NOMO-1 (cell line): ENCODE measurements around the gene ZNF107.
"Not testable (repeated sequence)": the region's sequence is repeated elsewhere in the genome, so short reads cannot be mapped to it uniquely, and the experiment has no call there.

Experiments used
- DNase-seq, 2 experiments: peaks; one replicate each; lab custom pipeline; 2025; ENCODE audit not compliant: unreplicated experiment in 2 of 2; lab: John Stamatoyannopoulos, UW

The ZNF107 gene

GRCh38 chr7:64642875-64643274 is 23.1 kb upstream of the ZNF107 start:
- DNase-seq: no peak

GRCh38 chr7:64643566-64643965 is 22.4 kb upstream of the ZNF107 start:
- DNase-seq: no peak

GRCh38 chr7:64651203-64651602 is 14.7 kb upstream of the ZNF107 start:
- DNase-seq: no peak

- no peak for DNase-seq
These were observed 14.2 kb upstream of the ZNF107 start for GRCh38 chr7:64651632-64652165.

- no peak for DNase-seq
These were observed 12.1 kb upstream of the ZNF107 start for GRCh38 chr7:64653721-64654401.

- no peak for DNase-seq
These were observed 11.0 kb upstream of the ZNF107 start for GRCh38 chr7:64654796-64655548.

GRCh38 chr7:64655811-64656210 is 10.1 kb upstream of the ZNF107 start:
- no peak for DNase-seq

- DNase-seq: no peak
These were observed 9.4 kb upstream of the ZNF107 start for GRCh38 chr7:64656489-64656888.

- not testable (repeated sequence) for DNase-seq
These were observed 3.8 kb upstream of the ZNF107 start for GRCh38 chr7:64662091-64662490.

- DNase-seq: no peak
These were observed 724 bp downstream of the ZNF107 start for GRCh38 chr7:64666663-64667050.

- no peak for DNase-seq
These were observed 1.4 kb downstream of the ZNF107 start for GRCh38 chr7:64667311-64667710.

GRCh38 chr7:64672414-64672813 is 6.5 kb downstream of the ZNF107 start:
- DNase-seq: no peak

GRCh38 chr7:64685091-64685490 is 19.2 kb downstream of the ZNF107 start:
- no peak for DNase-seq

GRCh38 chr7:64685741-64686140 is 19.8 kb downstream of the ZNF107 start:
- no peak for DNase-seq

- peak; percentile 30 to 60 for DNase-seq
These were observed 20.7 kb downstream of the ZNF107 start for GRCh38 chr7:64686493-64687184.

- no peak for DNase-seq
These were observed 21.3 kb downstream of the ZNF107 start for GRCh38 chr7:64687249-64687648.

- no peak for DNase-seq
These were observed 23.1 kb downstream of the ZNF107 start for GRCh38 chr7:64688988-64689387.

GRCh38 chr7:64691831-64692230 is 25.9 kb downstream of the ZNF107 start:
- no peak for DNase-seq

GRCh38 chr7:64697863-64698262 is 31.9 kb downstream of the ZNF107 start:
- DNase-seq: not testable (repeated sequence)

- DNase-seq: no peak
These were observed 40.8 kb downstream of the ZNF107 start for GRCh38 chr7:64706625-64707292.

GRCh38 chr7:64717896-64718295 is 52.0 kb downstream of the ZNF107 start:
- DNase-seq: not testable (repeated sequence)
